ENCODE data around the gene ABCA13. TPM values are rescaled to one million over a fixed set of nuclear protein-coding genes. Genes with fewer than 3 reads are reported as not detected.

The ABCA13 gene
- total RNA-seq, 1 experiment from 2014 or later = 0.76 TPM

- H4K20me1 ChIP-seq (ENCODE audit: insufficient read depth) = no peaks in the 10 kb centered on the region
- no peaks in the 10 kb centered on the region for H3F3A ChIP-seq (ENCODE audit: insufficient read depth, low read depth)
- no peak overlapping the region for H3K4me2 ChIP-seq
- intact Hi-C loops (cut with micrococcal nuclease; ENCODE audit: unreplicated experiment) = no loop called here
- no peak overlapping the region for H3K27ac ChIP-seq
- H3K36me3 ChIP-seq (ENCODE audit: low read depth) = no peaks in the 10 kb centered on the region
- H3K79me2 ChIP-seq (ENCODE audit: low read depth) = no peaks in the 10 kb centered on the region
- H3K9me2 ChIP-seq (ENCODE audit: insufficient read depth) = no peaks in the 10 kb centered on the region
- CTCF ChIA-PET = no interaction called here
- H3K4me1 ChIP-seq (replicated peaks; ENCODE audit: insufficient read depth) = no peaks in the 10 kb centered on the region
- peaks cover 54% of the 10 kb centered on the region; the same call in 1 of the 2 replicates for H3K27me3 ChIP-seq (ENCODE audit: insufficient read depth, low read depth)
- no peak overlapping the region for H2AFZ ChIP-seq
- TF ChIP-seq CTCF (conservative IDR thresholded peaks at IDR 0.05) (no peak), EZH2 (IDR thresholded peaks at IDR 0.05; ENCODE audit: low read depth) (no peak)
- POLR2A ChIA-PET (ENCODE audit: unreplicated experiment) = no interaction called here
- no peak overlapping the region for H3K4me3 ChIP-seq
- no peak for DNase-seq
- H3K9me3 ChIP-seq (ENCODE audit: insufficient read depth, low read depth) = no peaks in the 10 kb centered on the region
- BruUV-seq (replicated peaks) = no TSS peak
These were observed 301.4 kb downstream of the ABCA13 start for GRCh38 chr7:48472640-48473039.

DNA sequence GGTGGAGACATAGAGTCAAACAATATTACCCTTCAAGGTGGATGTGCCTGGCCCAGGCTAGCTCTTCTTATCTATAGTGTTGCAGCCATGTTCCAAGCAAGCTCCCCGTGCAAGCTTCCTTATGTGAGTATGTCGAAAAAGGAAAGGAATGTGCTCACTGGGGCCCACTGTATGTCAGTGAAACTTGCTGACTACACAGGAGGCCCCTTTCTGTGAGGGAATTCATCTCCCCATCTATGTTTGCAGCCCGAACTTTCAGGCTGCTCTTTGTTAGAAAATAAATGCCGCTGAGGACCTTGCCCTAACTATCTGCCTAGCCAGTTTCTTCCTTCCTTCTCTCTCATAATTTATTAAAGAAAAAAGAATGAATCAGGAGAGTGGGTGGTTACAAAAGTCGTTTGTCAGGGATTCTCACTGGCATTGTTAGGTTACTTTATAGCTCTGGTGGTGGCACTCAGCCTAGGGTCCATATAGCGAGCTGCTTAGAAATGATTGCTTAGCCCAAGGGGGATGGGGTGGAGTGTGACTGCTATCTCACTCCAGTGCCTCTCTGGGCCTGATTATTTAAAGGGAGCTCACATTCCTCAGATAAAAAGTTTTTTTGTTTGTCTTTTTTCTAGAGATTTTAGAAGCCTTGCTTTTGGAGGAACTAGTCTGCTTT, 302.1 kb downstream of the ABCA13 start:
- POLR2A ChIA-PET (ENCODE audit: unreplicated experiment) = no interaction called here

GRCh38 chr7:48481235-48481634, 310.0 kb downstream of the ABCA13 start:
- TF ChIP-seq CTCF (conservative IDR thresholded peaks at IDR 0.05) (no peak), EZH2 (IDR thresholded peaks at IDR 0.05; ENCODE audit: low read depth) (no peak)

More for the DNA sequence above, 302.1 kb downstream of the ABCA13 start:
- Histone ChIP-seq H3K4me3 (no peak overlapping the region), H4K20me1 (ENCODE audit: insufficient read depth) (no peaks in the 10 kb centered on the region), H3K36me3 (ENCODE audit: low read depth) (no peaks in the 10 kb centered on the region), H3K79me2 (ENCODE audit: low read depth) (no peaks in the 10 kb centered on the region), H3K9me2 (ENCODE audit: insufficient read depth) (no peaks in the 10 kb centered on the region), H2AFZ (no peak overlapping the region), H3K9me3 (ENCODE audit: insufficient read depth, low read depth) (no peaks in the 10 kb centered on the region), H3K4me2 (no peak overlapping the region), H3F3A (ENCODE audit: insufficient read depth, low read depth) (no peaks in the 10 kb centered on the region), H3K27me3 (ENCODE audit: insufficient read depth, low read depth) (peaks cover 50% of the 10 kb centered on the region; the same call in 1 of the 2 replicates), H3K4me1 (replicated peaks; ENCODE audit: insufficient read depth) (no peaks in the 10 kb centered on the region), H3K27ac (no peak overlapping the region)
- intact Hi-C loops (cut with micrococcal nuclease; ENCODE audit: unreplicated experiment) = no loop called here
- TF ChIP-seq EZH2 (IDR thresholded peaks at IDR 0.05; ENCODE audit: low read depth) = no peak
- TF ChIP-seq CTCF (conservative IDR thresholded peaks at IDR 0.05) = no peak
- no peak for DNase-seq
- CTCF ChIA-PET = no interaction called here
- no TSS peak for BruUV-seq (replicated peaks)

More at GRCh38 chr7:48481235-48481634, 310.0 kb downstream of the ABCA13 start:
- H2AFZ ChIP-seq = no peak overlapping the region
- H3K36me3 ChIP-seq (ENCODE audit: low read depth) = no peaks in the 10 kb centered on the region
- H3K27me3 ChIP-seq (ENCODE audit: insufficient read depth, low read depth) = peaks cover 39% of the 10 kb centered on the region; the same call in 1 of the 2 replicates
- BruUV-seq (replicated peaks) = no TSS peak
- H3K4me1 ChIP-seq (replicated peaks; ENCODE audit: insufficient read depth) = no peaks in the 10 kb centered on the region
- H3K9me2 ChIP-seq (ENCODE audit: insufficient read depth) = no peaks in the 10 kb centered on the region; the same call in 1 of the 2 replicates
- DNase-seq = no peak
- no peaks in the 10 kb centered on the region for H3K9me3 ChIP-seq (ENCODE audit: insufficient read depth, low read depth)
- ChIA-PET CTCF (no interaction called here), POLR2A (ENCODE audit: unreplicated experiment) (no interaction called here)
- intact Hi-C loops (cut with micrococcal nuclease; ENCODE audit: unreplicated experiment) = no loop called here
- H3K4me2 ChIP-seq = no peak overlapping the region
- no peaks in the 10 kb centered on the region for H3K79me2 ChIP-seq (ENCODE audit: low read depth)
- no peak overlapping the region for H3K27ac ChIP-seq
- H3F3A ChIP-seq (ENCODE audit: insufficient read depth, low read depth) = no peaks in the 10 kb centered on the region
- H4K20me1 ChIP-seq (ENCODE audit: insufficient read depth) = no peaks in the 10 kb centered on the region
- no peak overlapping the region for H3K4me3 ChIP-seq

All from PC-9 (cell line).